ENCODE results near the gene EXOG.

Gene EXOG

DNA sequence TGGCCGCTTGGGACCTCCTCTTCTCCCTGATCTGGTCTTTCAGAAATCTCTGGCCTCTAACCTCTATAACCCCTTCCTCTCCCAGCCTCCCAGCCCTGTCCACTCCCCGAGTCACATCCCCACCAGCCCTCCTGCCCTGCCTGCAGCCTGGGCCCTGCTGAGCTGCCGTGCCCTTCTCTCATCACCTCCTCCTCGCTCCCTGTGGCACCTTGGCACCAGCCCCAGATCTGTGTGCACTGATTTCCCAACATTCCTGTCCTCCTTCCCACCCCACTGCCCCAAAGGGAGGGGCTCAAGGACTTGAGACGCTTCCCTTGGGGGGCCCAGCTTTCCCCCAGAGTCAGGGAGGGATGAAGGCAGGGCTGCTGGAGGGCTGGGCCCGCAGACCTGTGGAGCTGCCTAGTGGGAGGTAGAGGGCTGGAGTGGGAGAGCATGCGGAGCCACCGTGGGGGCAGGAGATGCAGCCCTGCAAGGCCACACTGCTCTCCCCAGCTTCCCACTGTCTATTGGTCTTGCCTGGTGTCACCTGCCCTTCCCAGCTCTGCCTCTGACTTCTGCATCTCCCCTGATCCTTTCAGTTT lies 42.7 kb downstream of the EXOG start:
- TF ChIP-seq MYC (IDR thresholded peaks at IDR 0.05; ENCODE audit: low read depth, low read length) (no peak), POLR2A (IDR thresholded peaks at IDR 0.05; ENCODE audit: extremely low read depth, insufficient read length) (no peak), MAX (IDR thresholded peaks at IDR 0.05; ENCODE audit: low read depth, low read length) (no peak)
- TF ChIP-seq, protein P1, sequence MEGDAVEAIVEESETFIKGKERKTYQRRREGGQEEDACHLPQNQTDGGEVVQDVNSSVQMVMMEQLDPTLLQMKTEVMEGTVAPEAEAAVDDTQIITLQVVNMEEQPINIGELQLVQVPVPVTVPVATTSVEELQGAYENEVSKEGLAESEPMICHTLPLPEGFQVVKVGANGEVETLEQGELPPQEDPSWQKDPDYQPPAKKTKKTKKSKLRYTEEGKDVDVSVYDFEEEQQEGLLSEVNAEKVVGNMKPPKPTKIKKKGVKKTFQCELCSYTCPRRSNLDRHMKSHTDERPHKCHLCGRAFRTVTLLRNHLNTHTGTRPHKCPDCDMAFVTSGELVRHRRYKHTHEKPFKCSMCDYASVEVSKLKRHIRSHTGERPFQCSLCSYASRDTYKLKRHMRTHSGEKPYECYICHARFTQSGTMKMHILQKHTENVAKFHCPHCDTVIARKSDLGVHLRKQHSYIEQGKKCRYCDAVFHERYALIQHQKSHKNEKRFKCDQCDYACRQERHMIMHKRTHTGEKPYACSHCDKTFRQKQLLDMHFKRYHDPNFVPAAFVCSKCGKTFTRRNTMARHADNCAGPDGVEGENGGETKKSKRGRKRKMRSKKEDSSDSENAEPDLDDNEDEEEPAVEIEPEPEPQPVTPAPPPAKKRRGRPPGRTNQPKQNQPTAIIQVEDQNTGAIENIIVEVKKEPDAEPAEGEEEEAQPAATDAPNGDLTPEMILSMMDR (IDR thresholded peaks at IDR 0.05; ENCODE audit: low read depth, low read length), result no peak
- no peak for DNase-seq (ENCODE audit: low read depth)
- H3K4me3 ChIP-seq (ENCODE audit: low read depth, low read length), result no peak overlapping the region

GRCh38 chr3:38541806-38542205 lies 45.7 kb downstream of the EXOG start:
- H3K4me3 ChIP-seq (ENCODE audit: low read depth, low read length), result no peak overlapping the region
- peak; percentile 41 for DNase-seq (ENCODE audit: low read depth)
- TF ChIP-seq, protein P1 (IDR thresholded peaks at IDR 0.05; ENCODE audit: low read depth, low read length), result no peak
- TF ChIP-seq POLR2A (IDR thresholded peaks at IDR 0.05; ENCODE audit: extremely low read depth, insufficient read length) (no peak), MAX (IDR thresholded peaks at IDR 0.05; ENCODE audit: low read depth, low read length) (no peak), MYC (IDR thresholded peaks at IDR 0.05; ENCODE audit: low read depth, low read length) (no peak)

DNA sequence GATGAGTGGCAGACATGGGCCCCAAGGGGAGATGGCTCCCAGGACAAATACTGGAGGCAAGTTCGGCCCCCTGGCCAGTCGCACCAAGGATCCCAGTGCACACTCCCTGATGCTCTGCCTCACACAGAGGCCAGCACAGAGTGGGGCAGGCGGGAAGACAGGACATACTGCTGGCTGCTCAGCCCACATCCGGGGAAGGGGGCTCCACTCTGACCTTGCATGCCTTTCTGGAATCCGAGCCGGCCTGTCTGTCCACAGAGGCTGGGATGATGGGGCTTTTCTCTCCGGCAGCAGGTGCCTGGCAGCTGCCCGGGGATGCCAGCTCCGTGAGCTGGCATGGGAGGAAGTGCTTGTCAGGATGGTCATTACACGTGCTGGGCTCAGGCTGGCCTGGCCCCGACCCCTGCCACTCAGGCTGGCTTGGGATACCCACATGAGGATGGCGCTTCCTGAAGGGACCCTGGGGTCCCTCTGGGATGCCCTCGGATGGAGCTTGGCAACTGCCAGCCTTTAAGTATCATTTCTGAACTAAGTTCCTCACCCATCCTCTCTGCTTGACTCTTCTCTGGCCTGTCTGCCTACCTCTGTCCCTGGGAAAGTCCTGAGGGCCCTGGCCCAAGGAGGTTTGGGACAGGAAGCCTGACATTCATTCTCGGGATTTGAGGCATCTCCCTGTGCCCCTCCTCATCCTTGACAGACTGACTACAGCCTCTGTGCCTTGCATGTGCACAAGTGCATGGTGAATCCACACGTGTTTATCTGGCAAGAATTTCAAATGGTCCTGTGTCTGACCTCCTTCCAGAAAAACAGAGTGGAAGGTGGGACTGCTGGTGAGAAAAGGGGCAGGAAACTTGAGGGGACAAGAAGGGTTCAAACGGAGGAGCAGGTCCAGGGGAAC lies 46.5 kb downstream of the EXOG start:
- TF ChIP-seq MAX (IDR thresholded peaks at IDR 0.05; ENCODE audit: low read depth, low read length), result no peak
- TF ChIP-seq MYC (IDR thresholded peaks at IDR 0.05; ENCODE audit: low read depth, low read length), result no peak
- no peak for TF ChIP-seq POLR2A (IDR thresholded peaks at IDR 0.05; ENCODE audit: extremely low read depth, insufficient read length)
- TF ChIP-seq, protein P1 (IDR thresholded peaks at IDR 0.05; ENCODE audit: low read depth, low read length), result no peak
- H3K4me3 ChIP-seq (ENCODE audit: low read depth, low read length), result no peak overlapping the region
- no peak for DNase-seq (ENCODE audit: low read depth)

DNA sequence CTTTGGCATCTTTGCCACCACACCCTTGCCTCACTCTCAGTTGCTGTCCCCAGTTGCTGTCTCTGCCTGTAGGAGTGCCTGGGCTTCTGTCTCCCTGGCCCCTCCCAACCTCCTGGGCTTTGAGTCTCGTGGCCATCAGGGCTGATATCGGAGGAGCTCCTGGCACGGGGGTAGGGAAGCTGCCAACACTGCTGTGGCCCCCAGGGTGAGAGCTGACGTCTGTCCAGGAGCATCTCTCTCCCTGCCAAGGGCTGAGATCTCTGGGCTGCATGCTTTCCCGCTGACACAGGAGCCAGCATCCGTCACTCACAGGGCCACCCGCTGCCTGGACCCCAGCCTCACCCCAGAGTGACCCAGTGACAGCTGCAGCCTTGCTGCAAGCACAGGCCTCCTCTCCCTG lies 47.4 kb downstream of the EXOG start:
- TF ChIP-seq MAX (IDR thresholded peaks at IDR 0.05; ENCODE audit: low read depth, low read length) (no peak), POLR2A (IDR thresholded peaks at IDR 0.05; ENCODE audit: extremely low read depth, insufficient read length) (no peak), MYC (IDR thresholded peaks at IDR 0.05; ENCODE audit: low read depth, low read length) (no peak)
- TF ChIP-seq, protein P1 (IDR thresholded peaks at IDR 0.05; ENCODE audit: low read depth, low read length), result no peak
- no peak overlapping the region for H3K4me3 ChIP-seq (ENCODE audit: low read depth, low read length)
- DNase-seq (ENCODE audit: low read depth), result no peak

DNA sequence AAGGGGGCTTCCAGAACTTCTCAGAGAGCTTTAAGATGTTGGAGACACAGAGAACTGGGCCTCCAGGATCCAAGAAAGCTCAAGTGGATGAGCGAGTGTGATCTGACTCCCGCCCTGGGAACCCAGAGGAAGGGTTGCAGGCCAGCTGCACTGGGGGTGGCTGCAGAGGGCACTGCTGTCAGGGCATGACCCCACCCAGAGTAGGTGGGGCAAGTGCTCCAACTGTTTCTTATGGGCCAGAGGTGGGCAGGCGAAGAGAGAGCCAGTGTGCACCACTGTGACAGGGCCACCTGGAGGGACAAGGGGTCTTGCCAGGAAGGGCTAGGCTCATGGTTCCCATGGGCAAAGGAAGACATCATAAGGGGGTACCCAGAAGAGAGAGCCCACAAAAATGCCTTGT lies 48.8 kb downstream of the EXOG start:
- DNase-seq (ENCODE audit: low read depth), result no peak
- TF ChIP-seq MAX (IDR thresholded peaks at IDR 0.05; ENCODE audit: low read depth, low read length), result no peak
- TF ChIP-seq MYC (IDR thresholded peaks at IDR 0.05; ENCODE audit: low read depth, low read length), result no peak
- TF ChIP-seq, protein P1 (IDR thresholded peaks at IDR 0.05; ENCODE audit: low read depth, low read length), result no peak
- TF ChIP-seq POLR2A (IDR thresholded peaks at IDR 0.05; ENCODE audit: extremely low read depth, insufficient read length), result no peak
- H3K4me3 ChIP-seq (ENCODE audit: low read depth, low read length), result no peak overlapping the region
